GM12878 (cell line): Measurements from ENCODE around the gene ITSN2. TPM values are rescaled to one million over a fixed set of nuclear protein-coding genes. Genes with fewer than 3 reads are reported as not detected.

Experiments
- ATAC-seq: fragments of 200-7000 bp; cut with Tn5 transposase; 3 replicates; pipeline ENCODE4 v1.9.1; 2020; ENCODE audit warnings: mild to moderate bottlenecking, moderate library complexity
- BruUV-seq: library from RNA; stranded (reverse); fragments of 400-500 nt; replicated peaks from 2 replicates; lab custom pipeline; 2021; lab: Mats Ljungman, UMichigan
- CTCF ChIA-PET: fragments of 300-600 bp; sonication (Branson Sonifier 250); formaldehyde crosslinking; extraction: SDS; loops from one replicate; lab custom pipeline; 2021; ENCODE audit warnings: inconsistent platforms; lab: Yijun Ruan, JAX
- POLR2A ChIA-PET: fragments of 350-600 bp; formaldehyde crosslinking; extraction: SDS; loops from one replicate; lab custom pipeline; 2021; ENCODE audit warnings: inconsistent platforms; lab: Charles Lee
- RAD21 ChIA-PET: fragments of 300-600 bp; sonication (Branson Sonifier 250); formaldehyde crosslinking; loops from one replicate; lab custom pipeline; 2023; ENCODE audit warnings: antibody characterized with exemption; ENCODE audit not compliant: unreplicated experiment; lab: Charles Lee
- SMC1A ChIA-PET: fragments of 300-600 bp; sonication (Branson Sonifier 250); formaldehyde crosslinking; loops from one replicate; lab custom pipeline; 2023; ENCODE audit not compliant: unreplicated experiment, uncharacterized antibody; lab: Charles Lee
- DNase-seq: peaks from one replicate; pipeline ENCODE4 v3.0.0-alpha.2; 2011; ENCODE audit warnings: low read depth, low spot score
- FAIRE-seq: peaks from 3 replicates; lab custom pipeline; 2011; peaks lifted over from hg19 to GRCh38; lab: Jason Lieb, UNC
- H2AFZ ChIP-seq: 2 replicates; pipeline ENCODE4 v1.6.0; 2011; ENCODE audit warnings: low read depth, low read length, control low read depth; ENCODE audit not compliant: control insufficient read depth
- H3K27ac ChIP-seq: 2 replicates; pipeline ENCODE4 v1.5.1; 2011; ENCODE audit warnings: control low read depth; ENCODE audit not compliant: control insufficient read depth, insufficient read depth
- H3K27me3 ChIP-seq, 2 experiments: replicated peaks in 1 of 2; 2 replicates each; pipeline versions ENCODE4 v1.6.0 to v1.6.1; 2011; ENCODE audit warnings: low read length in 1 of 2; ENCODE audit not compliant: control insufficient read depth in 2 of 2, insufficient read depth in 2 of 2
- H3K36me3 ChIP-seq, 2 experiments: 2 replicates each; pipeline ENCODE4 v1.5.1; 2011; ENCODE audit warnings: low read length in 1 of 2; ENCODE audit not compliant: control insufficient read depth in 2 of 2, insufficient read depth in 2 of 2
- H3K4me1 ChIP-seq: 2 replicates; pipeline ENCODE4 v1.6.1; 2011; ENCODE audit warnings: mild to moderate bottlenecking, low read length, moderate library complexity, mixed read lengths; ENCODE audit not compliant: control insufficient read depth, insufficient read depth
- H3K4me2 ChIP-seq: 2 replicates; pipeline ENCODE4 v1.6.0; 2011; ENCODE audit warnings: control low read depth; ENCODE audit not compliant: control insufficient read depth, insufficient read depth
- H3K4me3 ChIP-seq: fragments of 200-600 bp; sonication (generic); 2 replicates; pipeline ENCODE4 v1.5.1; 2016
- H3K79me2 ChIP-seq: 2 replicates; pipeline ENCODE4 v1.6.0; 2011; ENCODE audit warnings: low read length; ENCODE audit not compliant: control insufficient read depth, insufficient read depth
- H3K9ac ChIP-seq: 2 replicates; pipeline ENCODE4 v1.8.0; 2011; ENCODE audit warnings: low read length, control low read depth, mixed read lengths; ENCODE audit not compliant: control insufficient read depth, insufficient read depth
- H3K9me3 ChIP-seq: replicated peaks from 3 replicates; pipeline ENCODE4 v1.5.1; 2011; ENCODE audit warnings: mild to moderate bottlenecking, low read length; ENCODE audit not compliant: control insufficient read depth, insufficient read depth
- H4K20me1 ChIP-seq: 2 replicates; pipeline ENCODE4 v1.6.0; 2011; ENCODE audit not compliant: control insufficient read depth, insufficient read depth
- BRCA1 ChIP-seq: IDR thresholded peaks from 2 replicates; pipeline ENCODE4 v1.6.1; 2011; ENCODE audit warnings: low read depth, low read length, improper control_type of control experiment
- CBFB ChIP-seq: IDR thresholded peaks from 2 replicates; pipeline ENCODE4 v1.6.1; 2016; ENCODE audit warnings: antibody characterized with exemption, low read depth
- KLF5 ChIP-seq: fragments of 450-650 bp; IDR thresholded peaks from 2 replicates; pipeline ENCODE4 v1.6.1; 2014; ENCODE audit warnings: mild to moderate bottlenecking; ENCODE audit not compliant: partially characterized antibody
- POLR2AphosphoS2 ChIP-seq: IDR thresholded peaks from 2 replicates; pipeline ENCODE4 v1.6.1; 2011; ENCODE audit warnings: low read depth, mild to moderate bottlenecking, low read length, improper control_type of control experiment, moderate library complexity
- RB1 ChIP-seq: fragments of 450-650 bp; formaldehyde crosslinking; IDR thresholded peaks from 2 replicates; pipeline ENCODE4 v1.6.1; 2017; ENCODE audit warnings: mild to moderate bottlenecking, borderline replicate concordance
- WGBS: methylation state at CpG from one replicate; pipeline ENCODE4 v1.1.6; 2016; ENCODE audit warnings: low lambda C conversion rate; ENCODE audit not compliant: insufficient replicate concordance, insufficient coverage; ENCODE audit errors: missing lambda C conversion rate; 5-methylcytosine and 5-hydroxymethylcytosine counted together
- in situ Hi-C: fragments of 300-500 bp; cut with MboI; formaldehyde crosslinking; loops from 9 replicates; pipeline ENCODE4 v1.14.3; 2018; ENCODE audit warnings: mixed read lengths
- intact Hi-C: fragments of 100-400 bp; cut with micrococcal nuclease; formaldehyde crosslinking; loops from one replicate; pipeline ENCODE4 v1.14.2; 2022; ENCODE audit not compliant: unreplicated experiment
- polyA plus RNA-seq, 11 experiments: library from polyadenylated mRNA; depleted of rRNA in 4 of 11; unstranded in 6 of 11; stranded (reverse) in 5 of 11; fragments of >200 nt; fragmentation: Nextera tagmentation in 4 of 11; fragmentation: Illumina TruSeq in 1 of 11; extraction: Ambion mirVana in 4 of 11; extraction: Trizol in 1 of 11; gene quantifications; 1 replicate in 1 of 11; 2 replicates in 10 of 11; pipeline versions ENCODE4 v1.2.1 to v1.2.3, GENCODE V29; 2011 to 2016; ENCODE audit warnings: inconsistent platforms in 2 of 11, missing spikeins in 2 of 11, low read depth in 1 of 11
- total RNA-seq, 4 experiments: library from RNA; depleted of rRNA in 3 of 4; stranded (reverse); fragments of >200 nt in 3 of 4; fragmentation: Illumina TruSeq in 1 of 4; extraction: Trizol in 1 of 4; gene quantifications; 2 replicates each; pipeline versions ENCODE4 v1.2.1 to v1.2.3, GENCODE V29; 2013 to 2021
- TF ChIP-seq, protein P1 (sequence below): fragments of 450-650 bp; IDR thresholded peaks from 2 replicates; pipeline ENCODE4 v1.6.1; 2017; ENCODE audit warnings: mild to moderate bottlenecking, moderate library complexity

Gene ITSN2
- total and polyA plus RNA-seq, 10 of the 15 experiments (the other 5 are each of a cell fraction or from before 2014, with no cell fraction given), result 20.5 to 80.0 (median 54.7) TPM

DNA sequence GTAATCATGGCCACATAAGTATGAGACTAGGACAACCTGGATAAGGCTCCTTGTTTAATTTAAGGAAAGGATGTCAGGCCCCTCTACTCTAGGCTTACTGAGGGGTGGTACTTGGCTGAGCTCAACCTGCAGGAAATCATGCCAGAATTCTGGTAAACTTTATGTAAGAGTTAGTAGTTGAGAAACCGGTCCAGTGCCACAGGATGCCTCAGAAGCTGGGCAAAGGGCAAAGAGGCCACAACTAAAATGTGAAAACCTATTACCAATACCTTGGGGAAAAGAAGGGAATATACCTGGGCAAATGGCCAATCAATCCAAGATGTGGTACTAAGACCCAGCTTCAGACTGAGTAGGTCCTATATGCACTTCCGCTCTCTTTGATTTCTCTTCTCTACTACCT is 86.7 kb downstream of the ITSN2 start (continued):
- no peak for TF ChIP-seq BRCA1
- no peak for TF ChIP-seq RB1
- TF ChIP-seq CBFB, result no peak

DNA sequence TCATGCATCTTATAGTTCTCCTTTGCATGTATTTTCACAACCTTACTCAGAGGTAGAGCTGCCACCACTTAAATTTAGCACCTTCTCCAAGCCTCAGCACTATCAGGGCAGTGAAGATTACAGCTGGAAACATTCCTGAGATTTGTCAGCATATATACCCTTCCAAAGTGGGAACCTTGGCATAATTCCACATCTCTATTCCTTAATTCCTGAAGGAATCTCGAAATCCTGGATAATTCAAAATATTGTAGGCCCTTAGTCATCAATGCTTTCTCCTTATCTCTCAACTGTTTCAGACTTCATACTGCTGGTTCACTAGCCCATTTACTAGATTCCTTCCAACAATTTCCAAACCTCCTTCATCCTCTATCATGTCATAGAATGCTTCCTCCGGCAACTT is 87.4 kb downstream of the ITSN2 start:
- Histone ChIP-seq H4K20me1 (no peaks in the 10 kb centered on the region), H2AFZ (no peak overlapping the region), H3K79me2 (no peaks in the 10 kb centered on the region), H3K27me3 (no peaks in the 10 kb centered on the region), H3K4me2 (no peak overlapping the region), H3K36me3 (peaks cover 11 to 23% of the 10 kb centered on the region in 2 experiments), H3K4me3 (no peak overlapping the region), H3K27ac (no peak overlapping the region), H3K4me1 (peaks cover 14% of the 10 kb centered on the region), H3K9ac (no peak overlapping the region)
- POLR2A ChIA-PET, result no interaction called here
- intact Hi-C loops, result no loop called here
- no peak for ATAC-seq
- no TSS peak for BruUV-seq
- WGBS, result 92% methylated on average over 2 of the region's 2 CpGs
- FAIRE-seq, result no peak
- TF ChIP-seq, protein P1, sequence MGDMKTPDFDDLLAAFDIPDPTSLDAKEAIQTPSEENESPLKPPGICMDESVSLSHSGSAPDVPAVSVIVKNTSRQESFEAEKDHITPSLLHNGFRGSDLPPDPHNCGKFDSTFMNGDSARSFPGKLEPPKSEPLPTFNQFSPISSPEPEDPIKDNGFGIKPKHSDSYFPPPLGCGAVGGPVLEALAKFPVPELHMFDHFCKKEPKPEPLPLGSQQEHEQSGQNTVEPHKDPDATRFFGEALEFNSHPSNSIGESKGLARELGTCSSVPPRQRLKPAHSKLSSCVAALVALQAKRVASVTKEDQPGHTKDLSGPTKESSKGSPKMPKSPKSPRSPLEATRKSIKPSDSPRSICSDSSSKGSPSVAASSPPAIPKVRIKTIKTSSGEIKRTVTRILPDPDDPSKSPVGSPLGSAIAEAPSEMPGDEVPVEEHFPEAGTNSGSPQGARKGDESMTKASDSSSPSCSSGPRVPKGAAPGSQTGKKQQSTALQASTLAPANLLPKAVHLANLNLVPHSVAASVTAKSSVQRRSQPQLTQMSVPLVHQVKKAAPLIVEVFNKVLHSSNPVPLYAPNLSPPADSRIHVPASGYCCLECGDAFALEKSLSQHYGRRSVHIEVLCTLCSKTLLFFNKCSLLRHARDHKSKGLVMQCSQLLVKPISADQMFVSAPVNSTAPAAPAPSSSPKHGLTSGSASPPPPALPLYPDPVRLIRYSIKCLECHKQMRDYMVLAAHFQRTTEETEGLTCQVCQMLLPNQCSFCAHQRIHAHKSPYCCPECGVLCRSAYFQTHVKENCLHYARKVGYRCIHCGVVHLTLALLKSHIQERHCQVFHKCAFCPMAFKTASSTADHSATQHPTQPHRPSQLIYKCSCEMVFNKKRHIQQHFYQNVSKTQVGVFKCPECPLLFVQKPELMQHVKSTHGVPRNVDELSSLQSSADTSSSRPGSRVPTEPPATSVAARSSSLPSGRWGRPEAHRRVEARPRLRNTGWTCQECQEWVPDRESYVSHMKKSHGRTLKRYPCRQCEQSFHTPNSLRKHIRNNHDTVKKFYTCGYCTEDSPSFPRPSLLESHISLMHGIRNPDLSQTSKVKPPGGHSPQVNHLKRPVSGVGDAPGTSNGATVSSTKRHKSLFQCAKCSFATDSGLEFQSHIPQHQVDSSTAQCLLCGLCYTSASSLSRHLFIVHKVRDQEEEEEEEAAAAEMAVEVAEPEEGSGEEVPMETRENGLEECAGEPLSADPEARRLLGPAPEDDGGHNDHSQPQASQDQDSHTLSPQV, result no peak
- no peak for TF ChIP-seq KLF5
- TF ChIP-seq POLR2AphosphoS2, result no peak
- TF ChIP-seq, all 136 proteins: peak for 0
- ChIA-PET RAD21 (no interaction called here), SMC1A (interaction anchor here (0.6 to 1.4 kb wide), 4 partner anchors 18 to 35 kb away, joined by 3 to 5 read pairs (median 4); no protein-coding TSS in a partner anchor), CTCF (interaction anchor here (0.6 kb wide), 1 partner anchor 44 kb away, joined by 4 read pairs; no protein-coding TSS in a partner anchor)
- in situ Hi-C loops, result no loop called here
- no peak for DNase-seq
- H3K9me3 ChIP-seq, result no peaks in the 10 kb centered on the region
